GM21619 (cell line): ENCODE data around the gene PARP12.

ENCODE experiments used
- ATAC-seq: cut with Tn5 transposase; IDR thresholded peaks from one replicate; pipeline ENCODE4 v1.9.1; 2021; ENCODE audit not compliant: unreplicated experiment

PARP12 gene

GRCh38 chr7:139993592-139993991 lies 69.2 kb downstream of the PARP12 start:
- ATAC-seq = no peak

GRCh38 chr7:139993169-139993568 lies 69.6 kb downstream of the PARP12 start:
- ATAC-seq = no peak

- ATAC-seq = no peak
Measured at GRCh38 chr7:139992353-139993044, 70.3 kb downstream of the PARP12 start.

GRCh38 chr7:139991911-139992310 lies 70.8 kb downstream of the PARP12 start:
- ATAC-seq = no peak

GRCh38 chr7:139991269-139991666 lies 71.5 kb downstream of the PARP12 start:
- ATAC-seq = no peak

- ATAC-seq = no peak
Measured at GRCh38 chr7:139990571-139991268, 72.0 kb downstream of the PARP12 start.

GRCh38 chr7:139990142-139990535 lies 72.6 kb downstream of the PARP12 start:
- no peak for ATAC-seq

- no peak for ATAC-seq
Measured at GRCh38 chr7:139989366-139990141, 73.2 kb downstream of the PARP12 start.

- ATAC-seq = no peak
Measured at GRCh38 chr7:139987691-139988516, 74.8 kb downstream of the PARP12 start.

GRCh38 chr7:139985811-139986210 lies 76.9 kb downstream of the PARP12 start:
- ATAC-seq = no peak

- no peak for ATAC-seq
Measured at GRCh38 chr7:139984642-139985539, 77.9 kb downstream of the PARP12 start.

GRCh38 chr7:139982927-139983920 lies 79.5 kb downstream of the PARP12 start:
- ATAC-seq = no peak

GRCh38 chr7:139981511-139981895 lies 81.2 kb downstream of the PARP12 start:
- no peak for ATAC-seq

GRCh38 chr7:139976838-139977656 lies 85.7 kb downstream of the PARP12 start:
- no peak for ATAC-seq

GRCh38 chr7:139976055-139976837 lies 86.5 kb downstream of the PARP12 start:
- ATAC-seq = no peak

GRCh38 chr7:139974179-139974811 lies 88.5 kb downstream of the PARP12 start:
- no peak for ATAC-seq
